Effector CD4-positive, alpha-beta T cell (primary cell): ENCODE results near the gene EIF4E1B. TPM values are rescaled to one million over a fixed set of nuclear protein-coding genes. Genes with fewer than 3 reads are reported as not detected.
"Not testable (repeated sequence)": the region's sequence is repeated elsewhere in the genome, so short reads cannot be mapped to it uniquely, and the experiment has no call there.

Experiments used
- DNase-seq: peaks from one replicate; pipeline ENCODE4 v3.0.0-alpha.2; 2020
- total RNA-seq: gene quantifications from one replicate; lab custom pipeline; 2026; lab: John Stamatoyannopoulos, UW

The EIF4E1B gene, protein sequence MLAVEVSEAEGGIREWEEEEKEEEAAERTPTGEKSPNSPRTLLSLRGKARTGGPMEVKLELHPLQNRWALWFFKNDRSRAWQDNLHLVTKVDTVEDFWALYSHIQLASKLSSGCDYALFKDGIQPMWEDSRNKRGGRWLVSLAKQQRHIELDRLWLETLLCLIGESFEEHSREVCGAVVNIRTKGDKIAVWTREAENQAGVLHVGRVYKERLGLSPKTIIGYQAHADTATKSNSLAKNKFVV
- not detected for total RNA-seq

- DNase-seq: no peak
Measured at GRCh38 chr5:176629853-176630680, at the start of gene EIF4E1B, which contains the start of gene SNCB. TSS of gene EIF4E1B (plus strand) at chr5:176630675. CDS start at chr5:176642788, 12,113 bp downstream. TSS of gene SNCB (minus strand) at chr5:176630534. CDS start at chr5:176629654, 880 bp downstream.

GRCh38 chr5:176581361-176581760 is 49.1 kb upstream of the EIF4E1B start:
- DNase-seq: no peak

DNA sequence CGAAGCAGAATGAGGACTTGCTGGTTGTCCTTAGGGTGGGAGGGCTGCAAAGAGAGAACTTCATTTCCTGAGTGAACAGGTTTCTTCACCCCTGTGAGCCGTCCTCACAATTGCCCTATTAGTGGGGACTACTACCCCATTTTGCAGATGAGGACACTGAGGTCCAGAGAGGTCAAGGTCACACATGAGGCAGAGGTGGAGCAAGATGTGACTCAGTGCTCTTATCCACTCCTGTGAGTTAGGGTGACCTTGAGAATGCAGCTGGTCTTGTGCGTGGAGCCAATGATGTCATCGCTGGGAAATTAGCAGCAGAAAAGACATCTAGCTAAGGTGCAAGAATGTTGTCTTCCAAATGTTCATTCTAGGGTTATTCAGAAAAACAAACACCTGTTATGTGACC is 47.4 kb upstream of the EIF4E1B start:
- no peak for DNase-seq

- no peak for DNase-seq
Measured at GRCh38 chr5:176587398-176587797, 43.1 kb upstream of the EIF4E1B start.

DNA sequence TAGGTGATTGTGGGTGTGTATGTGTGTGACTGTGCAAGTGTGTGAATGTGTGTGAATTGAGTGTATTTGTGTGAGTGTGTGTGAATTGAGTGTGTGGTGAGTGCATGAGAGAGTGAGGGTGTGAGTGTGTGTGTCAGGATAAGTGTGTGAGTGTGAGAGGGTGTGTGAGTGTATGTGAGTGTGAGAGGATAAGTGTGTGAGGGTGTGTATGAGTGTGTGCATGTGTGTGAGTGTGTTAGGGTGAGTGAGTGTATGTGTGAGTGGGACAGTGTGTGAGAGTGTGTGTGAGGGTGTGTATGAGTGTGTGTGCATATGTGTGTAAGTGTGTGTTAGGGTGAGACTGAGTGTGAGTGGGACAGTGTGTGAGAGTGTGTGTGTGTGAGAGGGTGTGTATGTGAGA is 42.2 kb upstream of the EIF4E1B start:
- no peak for DNase-seq

- no peak for DNase-seq
Measured at GRCh38 chr5:176589039-176589769, 41.3 kb upstream of the EIF4E1B start.

DNA sequence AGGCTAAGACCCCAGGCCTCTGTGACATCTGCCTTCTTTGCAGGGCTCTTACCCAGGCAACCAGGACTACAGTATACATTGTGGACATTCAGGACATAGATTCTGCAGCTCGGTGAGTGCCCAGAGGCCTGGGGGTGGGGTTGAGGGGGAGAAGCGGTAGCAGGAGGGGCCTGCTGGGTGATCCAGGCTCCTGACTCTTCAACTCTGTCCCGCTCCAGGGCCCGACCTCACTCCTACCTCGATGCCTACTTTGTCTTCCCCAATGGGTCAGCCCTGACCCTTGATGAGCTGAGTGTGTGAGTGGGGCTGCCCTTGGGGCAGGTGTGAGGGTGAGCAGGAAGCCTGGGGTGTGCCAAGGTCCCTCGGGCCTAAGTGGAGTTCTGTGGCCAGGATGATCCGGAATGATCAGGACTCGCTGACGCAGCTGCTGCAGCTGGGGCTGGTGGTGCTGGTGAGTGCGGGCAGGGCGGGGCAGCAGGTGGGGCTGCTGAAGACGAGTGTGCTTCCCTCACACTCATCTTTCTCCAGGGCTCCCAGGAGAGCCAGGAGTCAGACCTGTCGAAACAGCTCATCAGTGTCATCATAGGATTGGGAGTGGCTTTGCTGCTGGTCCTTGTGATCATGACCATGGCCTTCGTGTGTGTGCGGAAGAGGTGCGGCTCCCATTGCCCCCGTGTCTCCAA is 40.3 kb upstream of the EIF4E1B start:
- DNase-seq: no peak

DNA sequence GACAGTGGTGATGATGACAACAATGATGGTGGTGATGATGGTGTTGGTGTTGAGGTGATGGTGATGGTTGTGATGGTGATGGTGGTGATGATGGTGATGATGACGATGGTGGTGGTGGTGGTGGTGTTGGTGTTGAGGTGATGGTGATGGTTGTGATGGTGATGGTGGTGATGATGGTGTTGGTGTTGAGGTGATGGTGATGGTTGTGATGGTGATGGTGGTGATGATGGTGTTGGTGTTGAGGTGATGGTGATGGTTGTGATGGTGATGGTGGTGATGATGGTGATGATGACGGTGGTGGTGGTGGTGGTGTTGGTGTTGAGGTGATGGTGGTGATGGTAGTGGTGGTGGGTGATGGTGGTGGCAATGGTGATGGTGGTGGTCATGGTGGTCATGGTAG is 38.8 kb upstream of the EIF4E1B start:
- DNase-seq: not testable (repeated sequence)

GRCh38 chr5:176592573-176592972 is 37.9 kb upstream of the EIF4E1B start:
- no peak for DNase-seq

- DNase-seq: no peak
Measured at GRCh38 chr5:176593273-176593869, 37.1 kb upstream of the EIF4E1B start.

GRCh38 chr5:176594554-176594953 is 35.9 kb upstream of the EIF4E1B start:
- no peak for DNase-seq

- DNase-seq: no peak
Measured at GRCh38 chr5:176595386-176595943, 35.0 kb upstream of the EIF4E1B start.

DNA sequence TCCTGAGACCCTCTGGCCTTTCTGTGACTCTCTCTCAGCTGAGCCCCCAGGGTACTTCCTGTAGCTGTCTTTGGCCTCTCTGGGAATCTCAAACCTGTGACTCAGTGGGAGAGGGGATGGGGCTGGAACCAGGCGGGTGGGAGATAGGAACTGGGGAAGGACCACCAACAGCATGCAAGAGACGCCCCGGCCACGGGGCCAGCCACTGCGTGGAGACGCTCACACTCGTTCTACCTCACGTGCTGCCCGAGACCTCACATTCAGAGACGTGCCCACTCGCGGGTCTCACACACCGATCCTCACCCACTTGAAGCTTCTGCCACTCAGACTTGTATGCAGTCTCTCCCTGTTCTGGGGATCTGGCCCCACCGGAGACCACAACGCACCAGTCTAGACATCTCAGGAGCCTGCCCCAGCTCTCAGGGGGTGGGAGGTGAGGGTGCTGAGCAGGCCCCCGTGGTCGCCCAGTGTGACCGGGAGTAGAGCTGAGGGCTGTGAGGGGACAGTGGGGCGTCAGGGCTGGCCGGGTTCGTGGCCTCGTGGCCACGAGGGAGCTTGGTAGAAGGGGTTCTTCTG is 34.3 kb upstream of the EIF4E1B start:
- DNase-seq: no peak

- peak; percentile 49 for DNase-seq
Measured at GRCh38 chr5:176596689-176597416, 33.6 kb upstream of the EIF4E1B start.

DNA sequence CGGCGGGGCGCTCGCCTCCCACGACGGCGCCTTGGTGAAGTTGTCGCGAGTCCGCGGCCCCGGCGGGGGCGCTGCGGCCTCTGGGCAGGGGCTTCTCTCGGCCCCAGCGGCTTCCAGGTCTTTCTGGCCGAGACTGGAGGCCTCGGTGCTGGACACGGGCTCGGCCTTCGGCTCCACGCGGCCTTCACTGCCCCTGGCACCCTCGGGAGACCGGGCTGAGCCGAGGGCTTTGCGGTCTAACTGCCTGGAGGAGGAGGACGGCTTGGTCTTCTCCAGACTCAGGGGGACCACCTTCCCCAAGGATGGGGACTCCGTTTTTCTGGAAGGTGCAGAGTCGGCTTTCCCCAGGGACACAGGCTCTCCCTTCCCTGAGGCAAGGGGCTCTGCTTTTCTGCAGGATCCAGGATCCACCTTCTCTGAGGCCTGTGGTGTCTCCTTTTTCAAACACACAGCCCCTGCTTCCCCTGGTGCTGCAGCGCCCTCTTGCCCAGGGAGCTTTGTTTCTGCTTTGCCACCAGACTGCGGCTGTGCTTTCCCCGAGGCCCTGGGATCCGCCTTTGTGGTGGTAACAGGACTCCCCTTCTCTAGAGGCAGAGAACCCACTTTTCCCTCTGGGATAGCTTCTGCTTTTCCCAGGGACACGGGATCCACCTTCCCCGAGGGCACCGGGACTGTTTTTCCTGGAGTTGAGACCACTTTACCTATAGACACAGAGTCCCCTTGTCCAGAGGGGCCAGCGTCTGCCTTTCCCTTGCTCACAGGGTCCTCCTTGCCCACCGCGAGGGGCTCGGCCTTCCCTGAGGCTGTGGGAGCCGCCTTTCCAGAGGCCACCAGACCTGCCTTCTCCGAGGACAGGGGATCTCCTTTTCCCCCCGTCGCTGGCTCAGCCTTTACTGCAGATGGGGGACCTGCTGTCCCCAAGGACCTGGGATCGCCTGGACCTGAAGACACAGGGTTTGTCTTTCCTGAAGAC is 32.8 kb upstream of the EIF4E1B start:
- DNase-seq: no peak

DNA sequence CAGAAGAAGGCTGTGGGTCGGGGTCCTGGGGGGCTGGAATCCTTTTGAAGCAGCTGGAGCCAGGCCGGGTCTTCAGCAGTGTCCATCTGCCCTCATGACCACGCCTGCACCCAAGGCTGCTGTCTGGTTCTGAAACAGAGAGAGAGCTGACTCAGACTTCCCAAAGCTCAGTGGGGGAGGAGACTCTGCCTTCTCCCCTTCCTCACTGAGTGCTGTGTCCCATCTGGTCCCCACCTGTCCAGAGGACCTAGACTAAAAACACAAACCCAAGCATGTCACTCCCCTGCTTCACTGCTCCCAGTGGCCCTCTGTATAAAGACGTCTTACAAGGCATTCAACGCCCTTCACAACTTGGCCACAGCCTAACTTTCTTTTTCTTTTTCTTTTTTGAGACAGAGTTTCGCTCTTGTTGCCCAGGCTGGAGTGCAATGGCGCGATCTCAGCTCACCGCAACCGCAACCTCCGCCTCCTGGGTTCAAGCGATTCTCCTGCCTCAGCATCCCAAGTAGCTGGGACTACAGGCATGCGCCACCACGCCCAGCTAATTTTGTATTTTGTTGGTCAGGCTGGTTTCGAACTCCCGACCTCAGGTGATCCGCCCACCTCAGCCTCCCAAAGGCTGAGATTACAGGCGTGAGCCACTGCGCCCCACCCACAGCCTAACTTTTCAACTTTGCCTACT is 30.6 kb upstream of the EIF4E1B start:
- DNase-seq: not testable (repeated sequence)

GRCh38 chr5:176601901-176602482 is 28.5 kb upstream of the EIF4E1B start:
- no peak for DNase-seq

DNA sequence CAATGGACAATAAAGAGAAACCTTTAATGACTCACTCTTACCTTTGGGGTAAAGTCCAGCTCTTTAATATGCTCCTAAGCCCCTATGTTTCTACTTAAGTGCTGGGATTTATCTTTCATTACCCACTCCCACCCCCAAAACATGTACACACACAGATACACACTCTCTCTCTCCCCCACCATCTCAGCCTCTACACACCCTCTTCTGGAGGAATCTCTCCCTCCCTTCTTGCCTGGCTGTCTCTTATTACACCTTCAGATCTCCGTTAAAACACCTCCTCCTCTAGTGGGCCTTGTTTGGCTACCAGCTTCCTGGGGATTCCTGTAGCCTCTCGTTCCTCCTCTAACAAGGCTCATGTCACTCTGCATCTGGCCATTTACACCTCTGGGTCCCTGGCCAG is 27.4 kb upstream of the EIF4E1B start:
- no peak for DNase-seq

DNA sequence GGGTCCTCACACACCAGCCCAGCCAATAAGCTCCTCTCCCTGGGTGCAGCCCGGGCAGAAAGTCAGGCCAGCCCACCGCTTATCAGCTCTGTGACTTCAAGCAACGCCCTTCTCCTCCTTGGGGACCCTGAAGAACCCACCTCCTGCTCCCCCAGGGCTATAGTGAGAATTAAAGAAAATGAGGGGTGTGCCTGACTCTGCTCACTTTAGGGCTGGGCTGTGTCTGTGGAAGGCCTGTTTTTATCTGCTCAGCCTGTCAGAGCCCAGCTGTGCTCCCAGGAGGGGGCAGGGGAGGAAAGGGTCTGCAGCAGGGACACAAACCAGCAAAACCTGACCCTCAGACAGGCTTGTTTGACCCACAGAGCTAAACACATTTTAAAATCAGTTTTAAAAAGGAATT is 24.4 kb upstream of the EIF4E1B start:
- no peak for DNase-seq
